WERI-Rb-1 (cell line): ENCODE measurements around the gene ALAS1.

Experiments
- DNase-seq: peaks from one replicate; pipeline ENCODE4 v3.0.0-alpha.2; 2020
- H3K27ac ChIP-seq: fragments of 250-450 bp; sonication (Bioruptor Pico); 2 replicates; pipeline ENCODE4 v1.5.1; 2020; ENCODE audit warnings: mild to moderate bottlenecking, moderate library complexity
- H3K27me3 ChIP-seq: fragments of 250-450 bp; sonication (Bioruptor Pico); 2 replicates; pipeline ENCODE4 v1.5.1; 2021; ENCODE audit warnings: mild to moderate bottlenecking, low read depth, moderate library complexity; ENCODE audit not compliant: insufficient read depth, severe bottlenecking
- H3K36me3 ChIP-seq: fragments of 250-450 bp; sonication (Bioruptor Pico); 2 replicates; pipeline ENCODE4 v1.5.1; 2020; ENCODE audit warnings: mild to moderate bottlenecking, moderate library complexity
- H3K4me3 ChIP-seq: 2 replicates; pipeline ENCODE4 v1.5.1; 2011; ENCODE audit warnings: low read depth, mild to moderate bottlenecking, control low read depth, low read length
- H3K9me3 ChIP-seq: fragments of 250-450 bp; sonication (Bioruptor Pico); 2 replicates; pipeline ENCODE4 v1.5.1; 2021; ENCODE audit warnings: mild to moderate bottlenecking, moderate library complexity; ENCODE audit not compliant: severe bottlenecking
- TF ChIP-seq, protein P1 (sequence below): IDR thresholded peaks from 2 replicates; pipeline ENCODE4 v1.5.1; 2011; ENCODE audit warnings: low read depth, mild to moderate bottlenecking, control low read depth, inconsistent platforms, low read length

The ALAS1 gene

DNA sequence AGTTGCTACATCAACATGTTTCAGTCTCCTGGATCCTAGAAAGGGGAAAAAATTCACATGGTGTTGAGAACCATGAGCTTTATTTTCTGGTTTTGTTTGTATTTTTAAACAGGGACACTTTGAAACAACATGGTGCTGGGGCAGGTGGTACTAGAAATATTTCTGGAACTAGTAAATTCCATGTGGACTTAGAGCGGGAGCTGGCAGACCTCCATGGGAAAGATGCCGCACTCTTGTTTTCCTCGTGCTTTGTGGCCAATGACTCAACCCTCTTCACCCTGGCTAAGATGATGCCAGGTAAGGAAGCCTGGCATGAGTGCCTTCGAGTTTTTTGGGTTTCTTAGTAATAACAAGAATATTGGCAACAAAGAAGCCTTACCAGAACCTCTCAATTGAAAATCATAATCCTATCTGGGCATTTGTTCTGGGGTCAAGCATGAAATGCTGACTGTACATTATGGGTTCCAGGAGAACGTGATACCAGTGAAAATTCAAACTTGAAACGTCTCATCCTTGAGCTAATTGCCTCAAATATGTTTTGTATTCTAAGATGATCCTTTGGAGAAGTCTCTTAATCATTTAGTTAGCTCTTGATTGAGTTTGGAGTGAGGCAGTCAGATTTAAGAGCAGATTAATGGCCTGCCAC lies 7.9 kb downstream of the ALAS1 start:
- DNase-seq: no peak
- Histone ChIP-seq H3K27me3 (no peaks in the 10 kb centered on the region), H3K4me3 (no peak overlapping the region), H3K9me3 (no peaks in the 10 kb centered on the region), H3K27ac (no peak overlapping the region), H3K36me3 (peaks cover 46% of the 10 kb centered on the region)
- TF ChIP-seq, protein P1, sequence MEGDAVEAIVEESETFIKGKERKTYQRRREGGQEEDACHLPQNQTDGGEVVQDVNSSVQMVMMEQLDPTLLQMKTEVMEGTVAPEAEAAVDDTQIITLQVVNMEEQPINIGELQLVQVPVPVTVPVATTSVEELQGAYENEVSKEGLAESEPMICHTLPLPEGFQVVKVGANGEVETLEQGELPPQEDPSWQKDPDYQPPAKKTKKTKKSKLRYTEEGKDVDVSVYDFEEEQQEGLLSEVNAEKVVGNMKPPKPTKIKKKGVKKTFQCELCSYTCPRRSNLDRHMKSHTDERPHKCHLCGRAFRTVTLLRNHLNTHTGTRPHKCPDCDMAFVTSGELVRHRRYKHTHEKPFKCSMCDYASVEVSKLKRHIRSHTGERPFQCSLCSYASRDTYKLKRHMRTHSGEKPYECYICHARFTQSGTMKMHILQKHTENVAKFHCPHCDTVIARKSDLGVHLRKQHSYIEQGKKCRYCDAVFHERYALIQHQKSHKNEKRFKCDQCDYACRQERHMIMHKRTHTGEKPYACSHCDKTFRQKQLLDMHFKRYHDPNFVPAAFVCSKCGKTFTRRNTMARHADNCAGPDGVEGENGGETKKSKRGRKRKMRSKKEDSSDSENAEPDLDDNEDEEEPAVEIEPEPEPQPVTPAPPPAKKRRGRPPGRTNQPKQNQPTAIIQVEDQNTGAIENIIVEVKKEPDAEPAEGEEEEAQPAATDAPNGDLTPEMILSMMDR: no peak

DNA sequence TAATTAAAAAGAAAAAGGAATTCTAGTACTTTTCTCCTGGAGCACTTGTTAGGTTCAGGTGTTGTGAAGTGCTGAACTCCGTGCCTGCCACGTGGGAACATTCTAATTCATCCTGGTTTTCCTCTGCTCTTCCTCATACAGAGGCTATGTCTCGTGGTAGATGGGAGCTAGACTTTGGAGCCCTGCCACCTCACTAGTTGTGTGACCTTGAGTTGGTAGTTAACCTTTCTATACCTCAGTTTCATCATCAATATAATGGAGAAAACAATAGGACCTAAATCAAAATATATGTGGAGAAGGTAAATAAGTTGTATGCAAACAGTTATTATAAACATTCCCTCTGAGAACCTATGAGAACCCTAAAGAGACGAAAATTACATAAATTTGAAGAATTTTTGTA lies 10.6 kb downstream of the ALAS1 start:
- H3K9me3 ChIP-seq: no peaks in the 10 kb centered on the region
- no peak overlapping the region for H3K27ac ChIP-seq
- no peak for DNase-seq
- TF ChIP-seq, protein P1: no peak
- no peak overlapping the region for H3K4me3 ChIP-seq
- H3K36me3 ChIP-seq: peaks cover 39% of the 10 kb centered on the region
- H3K27me3 ChIP-seq: no peaks in the 10 kb centered on the region

DNA sequence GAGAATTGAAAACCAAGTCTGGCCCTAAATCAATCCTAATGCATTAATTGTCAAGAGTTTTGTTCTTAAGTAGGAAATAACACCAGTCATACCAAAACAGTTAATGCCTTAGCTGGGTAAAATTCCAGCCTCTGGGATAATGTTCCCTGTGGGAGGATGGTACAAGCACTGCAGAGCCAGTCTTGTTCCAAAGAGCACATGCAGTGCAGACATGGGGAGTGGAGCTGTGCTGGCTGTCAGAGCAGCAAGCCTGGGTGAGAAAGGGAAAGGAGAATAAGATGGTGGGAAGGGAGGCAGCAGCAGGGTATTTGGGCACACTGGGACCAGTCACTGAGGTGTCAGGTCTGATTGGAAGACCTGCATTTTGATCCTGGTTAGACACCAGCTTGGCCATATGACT lies 12.1 kb downstream of the ALAS1 start:
- Histone ChIP-seq H3K9me3 (no peaks in the 10 kb centered on the region), H3K4me3 (no peak overlapping the region), H3K27ac (no peak overlapping the region), H3K36me3 (peaks cover 41% of the 10 kb centered on the region), H3K27me3 (no peaks in the 10 kb centered on the region)
- TF ChIP-seq, protein P1: no peak
- DNase-seq: no peak

DNA sequence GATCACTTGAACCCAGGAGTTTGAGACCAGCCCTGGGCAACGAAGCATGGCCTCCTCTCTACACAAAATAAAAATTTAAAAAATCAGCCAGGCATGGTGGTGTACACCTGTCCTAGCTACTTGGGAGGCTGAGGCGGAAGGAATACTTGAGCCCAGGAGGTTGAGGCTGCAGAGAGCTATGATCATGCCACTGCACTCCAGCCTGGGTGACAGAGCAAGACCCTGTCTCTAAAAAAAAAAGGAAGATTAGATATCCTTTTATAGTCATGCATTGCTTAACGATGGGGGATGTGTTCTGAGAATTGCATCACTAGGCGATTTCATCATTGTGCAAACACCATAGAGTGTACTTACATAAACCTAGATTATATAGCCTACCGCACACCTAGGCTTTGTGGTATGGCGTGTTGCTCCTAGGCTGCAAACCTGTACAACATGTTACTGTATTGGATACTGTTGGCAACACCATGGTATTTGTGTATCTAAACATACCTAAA lies 12.6 kb downstream of the ALAS1 start:
- Histone ChIP-seq H3K36me3 (peaks cover 40% of the 10 kb centered on the region), H3K9me3 (no peaks in the 10 kb centered on the region), H3K4me3 (no peak overlapping the region), H3K27me3 (no peaks in the 10 kb centered on the region), H3K27ac (no peak overlapping the region)
- TF ChIP-seq, protein P1: no peak
- no peak for DNase-seq

DNA sequence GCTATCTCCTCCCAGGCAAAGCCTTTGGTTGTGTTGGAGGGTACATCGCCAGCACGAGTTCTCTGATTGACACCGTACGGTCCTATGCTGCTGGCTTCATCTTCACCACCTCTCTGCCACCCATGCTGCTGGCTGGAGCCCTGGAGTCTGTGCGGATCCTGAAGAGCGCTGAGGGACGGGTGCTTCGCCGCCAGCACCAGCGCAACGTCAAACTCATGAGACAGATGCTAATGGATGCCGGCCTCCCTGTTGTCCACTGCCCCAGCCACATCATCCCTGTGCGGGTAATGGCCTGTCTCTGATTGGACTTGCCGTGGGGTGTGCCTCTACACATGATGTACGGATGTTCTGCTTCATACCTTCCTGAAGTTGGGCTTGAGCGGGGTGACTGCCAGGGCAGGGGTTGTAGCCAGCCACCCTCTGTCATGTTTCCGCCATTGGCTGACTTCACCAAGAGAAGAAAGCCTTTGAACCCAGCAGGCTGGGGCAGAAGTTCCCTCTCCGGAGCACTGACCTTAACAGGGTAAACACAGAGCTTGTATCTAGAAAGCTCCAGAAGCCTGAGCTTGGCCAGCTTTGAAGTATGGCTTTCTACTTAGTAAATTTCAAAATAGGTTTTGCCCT lies 13.4 kb downstream of the ALAS1 start:
- peaks cover 37% of the 10 kb centered on the region for H3K36me3 ChIP-seq
- TF ChIP-seq, protein P1: no peak
- H3K27ac ChIP-seq: no peak overlapping the region
- H3K4me3 ChIP-seq: no peak overlapping the region
- no peaks in the 10 kb centered on the region for H3K9me3 ChIP-seq
- no peaks in the 10 kb centered on the region for H3K27me3 ChIP-seq
- DNase-seq: no peak
